Esophagus squamous epithelium (tissue), 4 donors: ENCODE measurements around the gene BMP8A.
"Not testable (repeated sequence)": the region's sequence is repeated elsewhere in the genome, so short reads cannot be mapped to it uniquely, and the experiment has no call there.

Source experiments
- POLR2A ChIP-seq, 4 donors: fragments of 450-650 bp; IDR thresholded peaks; one replicate each; pipeline ENCODE4 v1.6.1; 2017; ENCODE audit warnings: antibody characterized with exemption in 4 of 4, mild to moderate bottlenecking in 4 of 4, moderate library complexity in 3 of 4
- TF ChIP-seq, protein P1 (sequence below), 6 experiments: fragments of 450-650 bp in 4 of 6; fragments of 200-600 bp in 2 of 6; sonication (generic) in 2 of 6; IDR thresholded peaks; one replicate each; pipeline ENCODE4 v1.5.1; 2016 to 2019; ENCODE audit warnings: antibody characterized with exemption in 6 of 6, mild to moderate bottlenecking in 4 of 6, moderate library complexity in 4 of 6

- TF ChIP-seq, protein P1, sequence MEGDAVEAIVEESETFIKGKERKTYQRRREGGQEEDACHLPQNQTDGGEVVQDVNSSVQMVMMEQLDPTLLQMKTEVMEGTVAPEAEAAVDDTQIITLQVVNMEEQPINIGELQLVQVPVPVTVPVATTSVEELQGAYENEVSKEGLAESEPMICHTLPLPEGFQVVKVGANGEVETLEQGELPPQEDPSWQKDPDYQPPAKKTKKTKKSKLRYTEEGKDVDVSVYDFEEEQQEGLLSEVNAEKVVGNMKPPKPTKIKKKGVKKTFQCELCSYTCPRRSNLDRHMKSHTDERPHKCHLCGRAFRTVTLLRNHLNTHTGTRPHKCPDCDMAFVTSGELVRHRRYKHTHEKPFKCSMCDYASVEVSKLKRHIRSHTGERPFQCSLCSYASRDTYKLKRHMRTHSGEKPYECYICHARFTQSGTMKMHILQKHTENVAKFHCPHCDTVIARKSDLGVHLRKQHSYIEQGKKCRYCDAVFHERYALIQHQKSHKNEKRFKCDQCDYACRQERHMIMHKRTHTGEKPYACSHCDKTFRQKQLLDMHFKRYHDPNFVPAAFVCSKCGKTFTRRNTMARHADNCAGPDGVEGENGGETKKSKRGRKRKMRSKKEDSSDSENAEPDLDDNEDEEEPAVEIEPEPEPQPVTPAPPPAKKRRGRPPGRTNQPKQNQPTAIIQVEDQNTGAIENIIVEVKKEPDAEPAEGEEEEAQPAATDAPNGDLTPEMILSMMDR (IDR thresholded peaks at IDR 0.05), result not testable (repeated sequence)
- TF ChIP-seq POLR2A (IDR thresholded peaks at IDR 0.05), result not testable (repeated sequence)
Observed at GRCh38 chr1:39492118-39493042, 944 bp downstream of the BMP8A start.
